GM06990 (cell line): ENCODE results near the gene ZNF865.

Source experiments
- DNase-seq: peaks from one replicate; pipeline ENCODE4 v3.0.0-alpha.2; 2011; ENCODE audit not compliant: insufficient read length; ENCODE audit errors: extremely low read depth
- H3K27me3 ChIP-seq: replicated peaks from 2 replicates; pipeline ENCODE4 v1.6.0; 2011; ENCODE audit warnings: low read length; ENCODE audit not compliant: control insufficient read depth, insufficient read depth
- H3K36me3 ChIP-seq: 2 replicates; pipeline ENCODE4 v1.5.1; 2011; ENCODE audit warnings: low read length; ENCODE audit not compliant: control insufficient read depth, insufficient read depth
- H3K4me3 ChIP-seq: replicated peaks from 2 replicates; pipeline ENCODE4 v1.5.1; 2011; ENCODE audit warnings: low read depth, mild to moderate bottlenecking, control low read depth, low read length
- CTCF ChIP-seq: IDR thresholded peaks from 2 replicates; pipeline ENCODE4 v1.5.1; 2011; ENCODE audit warnings: low read length, control low read depth, mild to moderate bottlenecking, inconsistent platforms; ENCODE audit not compliant: insufficient read depth, poor library complexity, severe bottlenecking

Gene ZNF865

GRCh38 chr19:55586976-55587668, 18.3 kb upstream of the ZNF865 start:
- no peaks in the 10 kb centered on the region for H3K36me3 ChIP-seq
- peak overlapping the region; percentile 52 for H3K4me3 ChIP-seq
- no peak for TF ChIP-seq CTCF
- H3K27me3 ChIP-seq = no peaks in the 10 kb centered on the region; the same call in 1 of the 2 replicates
- DNase-seq = peak; percentile 96

GRCh38 chr19:55588738-55589137, 16.7 kb upstream of the ZNF865 start:
- Histone ChIP-seq H3K27me3 (no peaks in the 10 kb centered on the region; the same call in 1 of the 2 replicates), H3K36me3 (peaks cover 5% of the 10 kb centered on the region), H3K4me3 (no peak overlapping the region)
- DNase-seq = no peak
- TF ChIP-seq CTCF = no peak

- H3K27me3 ChIP-seq = no peaks in the 10 kb centered on the region
- DNase-seq = no peak
- no peak for TF ChIP-seq CTCF
- no peak overlapping the region for H3K4me3 ChIP-seq
- peaks cover 7% of the 10 kb centered on the region for H3K36me3 ChIP-seq
Measured at GRCh38 chr19:55590109-55590508, 15.3 kb upstream of the ZNF865 start.

GRCh38 chr19:55590617-55591016, 14.8 kb upstream of the ZNF865 start:
- H3K4me3 ChIP-seq = no peak overlapping the region
- no peak for DNase-seq
- H3K36me3 ChIP-seq = peaks cover 7% of the 10 kb centered on the region
- no peaks in the 10 kb centered on the region for H3K27me3 ChIP-seq
- TF ChIP-seq CTCF = no peak

GRCh38 chr19:55591555-55591954, 13.9 kb upstream of the ZNF865 start:
- Histone ChIP-seq H3K4me3 (no peak overlapping the region), H3K27me3 (no peaks in the 10 kb centered on the region), H3K36me3 (peaks cover 11% of the 10 kb centered on the region)
- no peak for DNase-seq
- no peak for TF ChIP-seq CTCF
